NCI-H146 (cell line): ENCODE measurements around the gene EGFR.
"Not testable (repeated sequence)": the region's sequence is repeated elsewhere in the genome, so short reads cannot be mapped to it uniquely, and the experiment has no call there.

Source experiments
- DNase-seq: peaks from one replicate; lab custom pipeline; 2025; lab: John Stamatoyannopoulos, UW

Gene EGFR

GRCh38 chr7:55147736-55148135 is 128.9 kb downstream of the EGFR start:
- DNase-seq = no peak

- no peak for DNase-seq
These were observed 129.8 kb downstream of the EGFR start for GRCh38 chr7:55148571-55148970.

GRCh38 chr7:55149001-55149400 is 130.2 kb downstream of the EGFR start:
- DNase-seq = no peak

GRCh38 chr7:55150166-55150565 is 131.3 kb downstream of the EGFR start:
- DNase-seq = no peak

GRCh38 chr7:55150709-55151451 is 132.1 kb downstream of the EGFR start:
- DNase-seq = no peak

- DNase-seq = no peak
These were observed 133.7 kb downstream of the EGFR start for GRCh38 chr7:55152516-55152915.

- DNase-seq = no peak
These were observed 135.3 kb downstream of the EGFR start for GRCh38 chr7:55154096-55154495.

GRCh38 chr7:55155351-55156117 is 136.7 kb downstream of the EGFR start:
- no peak for DNase-seq

- DNase-seq = peak; percentile 27
These were observed 138.3 kb downstream of the EGFR start for GRCh38 chr7:55156919-55157763.

GRCh38 chr7:55157764-55158105 is 138.9 kb downstream of the EGFR start:
- no peak for DNase-seq

- no peak for DNase-seq
These were observed 139.9 kb downstream of the EGFR start for GRCh38 chr7:55158541-55159382.

- DNase-seq = no peak
These were observed 141.7 kb downstream of the EGFR start for GRCh38 chr7:55160539-55160938.

- no peak for DNase-seq
These were observed 142.4 kb downstream of the EGFR start for GRCh38 chr7:55161154-55161687.

- DNase-seq = no peak
These were observed 143.7 kb downstream of the EGFR start for GRCh38 chr7:55162476-55162875.

- DNase-seq = no peak
These were observed 144.9 kb downstream of the EGFR start for GRCh38 chr7:55163733-55164132.

GRCh38 chr7:55164527-55164926 is 145.7 kb downstream of the EGFR start:
- DNase-seq = no peak

GRCh38 chr7:55165176-55165861 is 146.5 kb downstream of the EGFR start:
- DNase-seq = no peak

GRCh38 chr7:55167296-55167695 is 148.5 kb downstream of the EGFR start:
- not testable (repeated sequence) for DNase-seq

GRCh38 chr7:55170335-55171069 is 151.7 kb downstream of the EGFR start:
- no peak for DNase-seq

- no peak for DNase-seq
These were observed 152.3 kb downstream of the EGFR start for GRCh38 chr7:55171157-55171556.
